A172 (cell line): ENCODE results near the gene ST3GAL3. TPM values are rescaled to one million over a fixed set of nuclear protein-coding genes. Genes with fewer than 3 reads are reported as not detected.

Source experiments
- DNase-seq: peaks from one replicate; pipeline ENCODE4 v3.0.0-alpha.2; 2015; ENCODE audit warnings: low spot score
- total RNA-seq: library from RNA; depleted of rRNA; stranded (reverse); fragments of >200 nt; shearing (Covaris generic); gene quantifications from 2 replicates; pipeline ENCODE4 v1.2.3, GENCODE V29; 2014

ST3GAL3 gene
- total RNA-seq, 1 experiment from 2014 or later: 7.4 TPM

DNA sequence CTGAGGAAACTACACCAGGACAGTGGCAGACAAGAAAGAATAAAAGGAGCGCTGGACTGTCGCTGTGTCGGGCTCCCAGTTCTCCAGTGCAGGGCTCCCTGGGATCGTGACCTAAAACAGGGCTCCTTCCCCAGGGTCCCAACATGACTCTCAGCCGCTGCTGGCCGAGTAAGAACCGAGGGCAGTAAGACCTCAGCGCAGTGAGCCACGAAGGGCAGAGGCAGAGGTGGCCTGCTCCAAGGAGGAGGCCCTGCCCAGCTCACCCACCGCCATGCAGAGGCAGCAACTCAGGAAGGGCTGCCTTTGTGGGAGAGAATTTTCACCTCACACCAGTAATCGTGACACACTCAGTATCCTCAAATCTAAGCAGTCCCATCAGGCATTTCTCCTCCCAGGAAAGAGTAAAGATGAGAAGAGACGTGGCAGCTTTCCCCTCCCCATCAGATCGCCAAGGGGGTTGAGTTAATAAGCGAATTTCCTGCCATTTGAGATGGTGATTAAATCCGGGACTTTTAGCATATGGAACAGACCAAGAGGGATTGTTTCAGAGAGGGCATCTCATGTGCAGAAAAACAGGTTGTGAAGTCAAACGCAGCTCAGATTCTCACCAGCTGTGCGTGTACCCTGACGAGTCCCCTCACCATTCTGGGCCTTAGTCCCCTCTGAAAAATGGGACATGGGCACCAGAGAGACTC lies 206.5 kb downstream of the ST3GAL3 start:
- DNase-seq: no peak

DNA sequence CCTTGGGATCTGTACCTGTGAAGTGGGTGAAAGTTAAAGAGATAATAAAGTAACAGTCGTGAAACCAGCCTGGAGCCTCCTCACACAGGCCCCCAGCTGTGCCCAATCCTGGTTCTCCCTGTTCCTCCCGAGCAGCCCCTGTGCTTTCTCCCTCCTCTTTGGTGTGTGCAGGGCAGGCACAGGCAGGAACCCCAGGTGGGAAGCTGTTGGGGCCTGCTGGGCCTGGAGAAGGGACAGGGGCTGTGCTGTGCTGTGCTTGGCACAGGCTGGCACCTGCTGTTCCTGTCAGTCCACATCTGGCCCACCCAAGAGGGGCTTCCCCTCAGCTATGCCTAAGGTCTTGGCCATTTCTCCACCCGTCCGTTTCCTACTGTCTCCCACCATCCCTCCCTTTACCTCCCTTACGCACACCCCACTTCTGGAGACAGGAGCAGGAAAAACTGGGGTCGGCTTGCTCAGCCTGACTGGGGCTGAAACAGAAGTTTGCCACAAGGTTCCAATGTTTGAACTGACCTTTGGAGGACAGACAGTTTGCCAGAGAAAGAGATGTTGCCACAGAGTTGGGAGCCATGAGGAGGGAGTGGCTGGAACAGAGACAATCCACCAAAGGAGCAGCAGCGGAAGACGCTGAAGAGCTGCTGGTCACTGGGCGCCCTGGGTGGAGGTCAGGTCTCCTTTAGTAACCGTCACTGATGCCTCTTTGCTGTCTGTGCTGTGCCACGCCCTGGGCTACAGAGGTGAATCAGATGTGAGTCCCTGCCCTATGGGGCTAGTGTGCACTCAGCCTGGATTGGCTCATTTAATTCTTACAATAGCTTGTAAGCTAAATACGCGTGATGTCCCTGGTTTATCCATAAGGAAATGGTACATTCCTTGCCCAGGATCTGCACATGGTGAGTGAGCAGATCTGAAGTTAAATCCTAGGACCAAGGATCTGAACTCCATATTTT lies 207.5 kb downstream of the ST3GAL3 start:
- no peak for DNase-seq

DNA sequence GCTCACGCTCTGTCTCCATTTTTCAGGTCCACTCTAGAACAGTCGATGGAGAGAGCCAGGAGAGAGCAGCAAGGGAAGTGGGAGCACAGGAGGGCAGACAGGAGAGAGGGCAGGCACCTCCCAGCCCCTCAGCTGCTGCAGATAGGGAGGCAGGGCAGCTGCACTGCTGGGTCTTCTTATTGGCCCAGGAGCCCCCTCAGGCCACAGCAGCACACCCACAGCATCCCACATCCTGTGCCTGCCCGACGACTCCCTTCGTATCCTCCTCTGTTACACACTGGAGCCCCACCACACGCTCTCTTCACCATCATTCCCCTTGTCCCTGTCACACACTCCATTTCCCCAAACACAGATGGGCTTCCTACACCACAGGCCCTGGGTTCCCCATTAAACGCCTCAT lies 212.6 kb downstream of the ST3GAL3 start:
- no peak for DNase-seq

DNA sequence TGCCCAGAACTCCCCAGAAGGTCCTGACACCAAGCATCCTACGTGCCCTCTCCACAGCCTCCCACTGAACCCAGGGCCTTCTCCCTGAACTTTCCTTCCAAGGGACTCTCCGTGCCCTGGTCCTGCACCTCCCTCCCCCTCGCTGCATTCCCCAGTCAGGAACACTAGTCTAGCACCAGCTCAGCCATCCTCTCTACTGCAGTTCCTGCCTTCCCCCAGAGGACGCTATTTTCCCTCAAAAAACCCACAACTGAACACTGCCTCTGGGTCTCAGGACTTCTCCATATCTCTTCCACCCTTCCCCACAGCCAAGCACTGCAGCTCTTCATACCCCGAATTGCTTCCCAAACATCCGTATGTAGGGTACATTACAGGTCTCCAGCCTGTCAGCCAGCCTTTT lies 213.7 kb downstream of the ST3GAL3 start:
- no peak for DNase-seq

DNA sequence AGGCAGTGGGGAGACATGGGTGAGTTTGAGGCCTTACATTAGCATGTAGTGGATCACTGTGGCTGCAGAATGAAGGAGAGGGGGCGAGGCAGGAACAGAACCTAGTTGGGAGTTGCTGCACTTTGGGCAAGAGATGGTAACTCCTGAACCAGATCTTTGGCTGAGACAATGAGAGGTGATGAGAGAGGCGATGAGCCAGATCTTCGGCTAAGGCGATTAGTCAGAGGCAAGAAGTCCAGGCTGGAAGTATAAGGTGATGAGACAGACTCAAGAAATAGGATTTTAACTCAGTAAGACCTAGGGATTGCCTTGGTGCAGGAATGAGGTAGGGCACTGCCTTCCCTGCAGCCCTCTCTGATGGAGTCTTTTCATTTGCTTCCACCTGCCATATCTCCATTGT lies 217.2 kb downstream of the ST3GAL3 start:
- no peak for DNase-seq

DNA sequence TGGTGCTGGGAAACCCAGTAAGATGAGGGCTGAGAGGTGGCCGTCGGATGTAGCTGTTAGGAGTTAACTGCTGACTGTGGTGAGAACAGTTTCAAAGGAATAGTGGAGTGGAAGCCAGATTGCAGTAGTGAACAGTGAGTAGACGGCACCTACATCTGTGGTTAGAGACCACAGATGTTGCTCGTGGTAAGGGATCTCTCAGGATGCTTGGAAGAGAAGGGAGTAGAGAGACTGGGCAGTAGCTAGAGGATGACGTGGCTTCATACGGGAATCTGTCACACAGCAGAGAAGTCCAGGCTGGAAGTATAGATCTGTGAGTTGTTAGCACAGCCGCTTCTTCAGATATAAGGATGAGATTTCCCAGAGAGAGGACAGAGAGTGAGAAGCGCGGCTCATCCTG lies 218.5 kb downstream of the ST3GAL3 start:
- no peak for DNase-seq

DNA sequence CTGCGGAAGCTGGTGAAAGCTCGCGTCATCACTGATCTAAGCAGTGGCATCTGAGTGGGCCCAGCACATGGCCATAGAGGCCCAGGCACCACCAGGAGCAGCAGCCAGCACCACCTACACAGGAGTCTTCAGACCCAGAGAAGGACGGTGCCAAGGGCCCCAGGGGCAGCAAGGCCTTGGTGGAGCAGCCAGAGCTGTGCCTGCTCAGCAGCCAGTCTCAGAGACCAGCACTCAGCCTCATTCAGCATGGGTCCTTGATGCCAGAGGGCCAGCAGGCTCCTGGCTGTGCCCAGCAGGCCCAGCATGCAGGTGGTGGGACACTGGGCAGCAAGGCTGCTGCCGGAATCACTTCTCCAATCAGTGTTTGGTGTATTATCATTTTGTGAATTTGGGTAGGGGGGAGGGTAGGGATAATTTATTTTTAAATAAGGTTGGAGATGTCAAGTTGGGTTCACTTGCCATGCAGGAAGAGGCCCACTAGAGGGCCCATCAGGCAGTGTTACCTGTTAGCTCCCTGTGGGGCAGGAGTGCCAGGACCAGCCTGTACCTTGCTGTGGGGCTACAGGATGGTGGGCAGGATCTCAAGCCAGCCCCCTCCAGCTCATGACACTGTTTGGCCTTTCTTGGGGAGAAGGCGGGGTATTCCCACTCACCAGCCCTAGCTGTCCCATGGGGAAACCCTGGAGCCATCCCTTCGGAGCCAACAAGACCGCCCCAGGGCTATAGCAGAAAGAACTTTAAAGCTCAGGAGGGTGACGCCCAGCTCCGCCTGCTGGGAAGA lies 223.0 kb downstream of the ST3GAL3 start:
- no peak for DNase-seq

DNA sequence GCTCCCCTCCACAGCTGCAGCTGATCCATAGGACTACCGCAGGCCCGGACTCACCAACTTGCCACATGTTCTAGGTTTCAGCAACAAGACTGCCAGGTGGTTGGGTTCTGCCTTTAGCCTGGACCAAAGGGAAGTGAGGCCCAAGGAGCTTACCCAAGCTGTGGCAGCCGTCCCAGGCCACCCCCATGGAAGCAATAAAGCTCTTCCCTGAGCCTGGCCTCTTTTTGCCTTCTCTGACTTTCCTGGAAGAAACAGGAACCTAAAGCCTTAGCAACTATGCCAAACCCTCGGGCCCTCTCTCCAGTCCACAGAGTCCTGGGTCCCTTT lies 223.6 kb downstream of the ST3GAL3 start:
- no peak for DNase-seq

DNA sequence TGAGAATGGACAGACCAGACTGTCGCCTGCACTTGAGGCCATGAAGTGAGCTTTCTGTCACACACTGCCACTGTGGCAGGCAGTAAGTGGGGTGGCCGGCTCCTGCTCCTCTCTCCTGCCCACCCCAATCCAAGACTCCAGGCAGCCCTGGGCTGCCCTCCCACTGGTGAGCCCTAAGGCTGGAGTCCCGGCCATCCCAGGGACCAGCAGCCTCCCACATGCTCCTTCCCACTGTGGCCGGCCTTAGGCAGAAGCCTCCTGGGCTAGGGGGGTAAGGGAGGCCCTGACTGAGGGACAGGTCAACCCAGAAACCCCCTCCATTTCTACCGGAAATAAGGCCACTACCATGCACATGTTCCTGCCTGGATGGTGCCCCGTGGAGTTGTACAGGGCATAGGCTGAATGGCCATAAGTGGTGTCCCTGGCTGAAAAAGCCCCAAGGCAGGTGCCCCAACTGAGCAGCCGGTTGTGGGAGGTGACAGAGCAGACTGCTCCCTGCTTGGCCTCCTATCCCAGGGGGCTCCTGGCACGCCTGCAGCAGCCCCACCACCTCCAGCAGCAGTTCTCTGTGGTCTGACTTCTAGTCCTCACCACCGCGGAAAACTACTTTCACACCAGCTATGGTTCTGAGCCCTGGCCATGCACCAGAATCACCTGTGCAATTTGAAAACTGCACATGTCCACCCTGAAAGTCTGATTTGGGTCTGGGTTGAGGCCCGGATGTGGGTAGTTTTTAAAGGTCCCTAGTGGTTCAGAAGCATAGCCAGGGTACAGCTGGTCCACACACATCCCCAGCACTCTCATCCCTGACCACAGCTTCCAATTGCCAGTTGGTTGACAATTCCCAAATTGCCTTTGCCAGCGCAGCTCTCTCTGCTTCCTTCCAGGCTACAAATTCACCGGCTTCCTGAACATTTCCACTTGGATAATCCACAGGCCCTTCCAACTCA lies 224.7 kb downstream of the ST3GAL3 start:
- DNase-seq: no peak

DNA sequence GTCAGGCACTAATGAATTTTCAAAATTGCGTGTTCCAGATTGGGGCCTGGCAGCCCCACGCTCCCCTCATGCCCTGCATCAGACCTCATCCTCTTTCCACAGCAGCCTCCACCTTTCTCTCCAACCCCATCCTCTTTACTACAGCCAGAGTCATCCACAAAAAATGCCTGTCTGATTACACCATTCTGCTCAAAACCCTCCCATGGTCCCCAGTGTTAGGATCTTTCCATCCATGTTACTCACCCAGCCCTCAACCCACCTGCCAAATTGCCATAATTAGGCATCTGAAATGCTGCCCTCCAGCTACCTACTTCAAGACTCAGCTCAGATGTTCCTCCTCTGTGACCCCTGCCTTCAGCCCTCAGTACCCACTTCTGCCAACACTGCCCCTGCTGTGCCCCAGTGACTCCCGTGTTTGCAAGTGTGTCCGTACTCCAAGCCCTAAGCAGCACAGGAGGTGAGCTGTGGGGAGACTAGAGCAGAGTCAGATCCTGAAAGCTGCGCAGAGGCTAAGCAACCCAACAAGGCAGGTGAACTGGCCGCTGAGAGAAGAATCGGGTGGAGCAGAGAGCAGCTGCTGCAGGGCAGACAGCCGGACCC lies 225.6 kb downstream of the ST3GAL3 start:
- DNase-seq: peak; percentile 38

DNA sequence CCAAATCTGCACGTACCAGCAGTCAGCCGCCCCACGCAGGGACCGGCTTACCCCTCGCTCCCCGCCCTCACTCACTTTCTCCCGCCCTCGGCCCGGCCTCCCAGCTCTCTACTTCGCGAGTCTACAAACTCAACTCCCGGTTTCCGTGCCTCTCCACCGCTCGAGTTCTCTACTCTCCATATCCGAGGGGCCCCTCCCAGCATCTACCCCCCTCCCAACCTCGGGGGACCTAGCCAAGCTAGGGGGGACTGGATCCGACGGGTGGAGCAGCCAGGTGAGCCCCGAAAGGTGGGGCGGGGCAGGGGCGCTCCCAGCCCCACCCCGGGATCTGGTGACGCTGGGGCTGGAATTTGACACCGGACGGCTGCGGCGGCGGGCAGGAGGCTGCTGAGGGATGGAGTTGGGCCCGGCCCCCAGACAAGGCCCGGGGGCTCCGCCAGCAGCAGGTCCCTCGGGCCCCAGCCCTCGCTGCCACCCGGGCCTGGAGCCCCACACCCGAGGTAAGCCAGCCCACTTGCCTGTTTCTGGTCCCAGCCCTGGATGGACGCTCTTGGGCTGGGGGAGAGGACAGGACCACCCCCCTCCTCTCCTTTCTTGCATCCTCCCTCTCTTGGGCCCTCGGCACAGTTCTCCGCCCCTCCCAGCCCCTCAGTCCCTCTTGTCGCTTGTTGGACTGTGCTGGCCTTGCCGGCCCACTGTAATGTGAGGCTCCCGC lies 226.2 kb downstream of the ST3GAL3 start, which contains the start of gene ARTN:
Gene ARTN (plus strand): TSS at position 416 of the 715 bp plus-strand sequence. CDS start 1,856 bp downstream, outside the sequence.
- DNase-seq: no peak

DNA sequence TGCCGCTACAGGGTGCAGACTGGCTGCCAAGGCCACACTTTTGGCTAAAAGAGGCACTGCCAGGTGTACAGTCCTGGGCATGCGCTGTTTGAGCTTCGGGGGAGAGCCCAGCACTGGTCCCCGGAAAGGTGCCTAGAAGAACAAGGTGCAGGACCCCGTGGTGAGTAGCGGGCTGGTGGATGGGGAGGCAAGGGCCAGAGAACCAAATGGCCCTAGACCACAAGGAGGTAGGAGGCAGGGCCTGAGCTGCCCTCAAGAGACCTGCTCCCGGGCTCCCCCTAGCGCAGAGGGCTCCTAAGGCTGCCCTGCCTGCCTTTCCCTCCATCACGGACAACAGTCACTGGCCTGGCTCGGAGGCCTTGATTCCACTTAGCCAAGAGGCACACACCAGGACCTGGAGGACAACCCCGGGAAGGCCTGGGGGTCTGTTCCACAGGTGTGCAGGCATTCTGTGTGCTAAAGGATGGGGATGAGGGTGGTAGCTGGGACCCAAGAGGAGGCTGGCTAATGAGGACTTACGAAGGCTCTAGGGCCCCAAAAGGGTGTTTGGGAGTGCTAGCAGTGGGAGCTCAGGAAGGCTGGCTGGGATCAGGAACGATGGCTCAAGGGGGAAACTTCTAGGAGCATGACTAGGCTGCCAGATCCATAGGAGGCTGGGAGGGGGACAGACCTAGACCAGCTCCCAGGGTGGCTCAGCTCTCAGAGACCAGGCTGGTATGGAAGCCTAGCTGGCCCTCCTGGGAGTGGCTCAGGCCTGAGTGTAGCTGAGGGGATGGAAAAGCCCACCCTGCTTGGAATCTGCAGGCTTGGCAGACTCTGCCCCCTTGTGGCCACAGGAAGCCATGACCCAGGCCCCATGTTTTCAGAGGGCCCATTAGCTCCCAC lies 227.0 kb downstream of the ST3GAL3 start:
- DNase-seq: peak; percentile 44

DNA sequence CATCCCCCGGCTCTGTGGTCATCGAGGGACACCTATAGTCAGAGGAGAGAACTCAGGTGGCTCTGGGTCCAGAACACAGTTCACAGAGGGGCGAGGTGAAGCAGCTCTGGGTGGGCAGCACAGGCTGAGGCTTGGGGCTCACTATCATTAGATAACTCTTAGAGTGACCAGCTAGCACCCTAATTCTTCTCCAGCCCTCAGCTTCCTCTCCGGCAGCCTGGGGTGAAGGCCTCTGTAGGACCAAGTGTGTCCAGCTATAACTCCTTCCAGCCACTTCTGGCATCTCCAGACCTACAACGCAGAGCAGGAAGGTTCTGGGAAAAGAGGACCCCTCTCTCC lies 227.6 kb downstream of the ST3GAL3 start:
- no peak for DNase-seq

DNA sequence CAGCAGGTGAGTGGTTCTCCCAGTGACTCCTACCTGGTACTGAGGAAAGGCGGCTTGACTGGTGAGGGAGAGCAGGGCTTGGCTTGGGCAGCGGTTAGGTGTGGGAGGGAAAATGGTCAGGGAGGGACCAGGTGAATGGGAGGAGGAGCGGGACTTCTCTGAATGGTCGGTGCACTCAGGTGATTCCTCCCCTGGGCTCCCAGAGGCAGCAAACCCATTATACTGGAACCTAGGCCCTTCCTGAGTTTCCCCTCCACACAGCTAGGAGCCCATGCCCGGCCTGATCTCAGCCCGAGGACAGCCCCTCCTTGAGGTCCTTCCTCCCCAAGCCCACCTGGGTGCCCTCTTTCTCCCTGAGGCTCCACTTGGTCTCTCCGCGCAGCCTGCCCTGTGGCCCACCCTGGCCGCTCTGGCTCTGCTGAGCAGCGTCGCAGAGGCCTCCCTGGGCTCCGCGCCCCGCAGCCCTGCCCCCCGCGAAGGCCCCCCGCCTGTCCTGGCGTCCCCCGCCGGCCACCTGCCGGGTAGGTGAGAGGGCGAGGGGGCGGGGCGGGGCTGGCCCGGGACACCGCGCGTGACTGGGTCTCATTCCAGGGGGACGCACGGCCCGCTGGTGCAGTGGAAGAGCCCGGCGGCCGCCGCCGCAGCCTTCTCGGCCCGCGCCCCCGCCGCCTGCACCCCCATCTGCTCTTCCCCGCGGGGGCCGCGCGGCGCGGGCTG lies 228.5 kb downstream of the ST3GAL3 start:
- no peak for DNase-seq

DNA sequence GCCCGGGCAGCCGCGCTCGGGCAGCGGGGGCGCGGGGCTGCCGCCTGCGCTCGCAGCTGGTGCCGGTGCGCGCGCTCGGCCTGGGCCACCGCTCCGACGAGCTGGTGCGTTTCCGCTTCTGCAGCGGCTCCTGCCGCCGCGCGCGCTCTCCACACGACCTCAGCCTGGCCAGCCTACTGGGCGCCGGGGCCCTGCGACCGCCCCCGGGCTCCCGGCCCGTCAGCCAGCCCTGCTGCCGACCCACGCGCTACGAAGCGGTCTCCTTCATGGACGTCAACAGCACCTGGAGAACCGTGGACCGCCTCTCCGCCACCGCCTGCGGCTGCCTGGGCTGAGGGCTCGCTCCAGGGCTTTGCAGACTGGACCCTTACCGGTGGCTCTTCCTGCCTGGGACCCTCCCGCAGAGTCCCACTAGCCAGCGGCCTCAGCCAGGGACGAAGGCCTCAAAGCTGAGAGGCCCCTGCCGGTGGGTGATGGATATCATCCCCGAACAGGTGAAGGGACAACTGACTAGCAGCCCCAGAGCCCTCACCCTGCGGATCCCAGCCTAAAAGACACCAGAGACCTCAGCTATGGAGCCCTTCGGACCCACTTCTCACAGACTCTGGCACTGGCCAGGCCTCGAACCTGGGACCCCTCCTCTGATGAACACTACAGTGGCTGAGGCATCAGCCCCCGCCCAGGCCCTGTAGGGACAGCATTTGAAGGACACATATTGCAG lies 229.3 kb downstream of the ST3GAL3 start:
- no peak for DNase-seq

DNA sequence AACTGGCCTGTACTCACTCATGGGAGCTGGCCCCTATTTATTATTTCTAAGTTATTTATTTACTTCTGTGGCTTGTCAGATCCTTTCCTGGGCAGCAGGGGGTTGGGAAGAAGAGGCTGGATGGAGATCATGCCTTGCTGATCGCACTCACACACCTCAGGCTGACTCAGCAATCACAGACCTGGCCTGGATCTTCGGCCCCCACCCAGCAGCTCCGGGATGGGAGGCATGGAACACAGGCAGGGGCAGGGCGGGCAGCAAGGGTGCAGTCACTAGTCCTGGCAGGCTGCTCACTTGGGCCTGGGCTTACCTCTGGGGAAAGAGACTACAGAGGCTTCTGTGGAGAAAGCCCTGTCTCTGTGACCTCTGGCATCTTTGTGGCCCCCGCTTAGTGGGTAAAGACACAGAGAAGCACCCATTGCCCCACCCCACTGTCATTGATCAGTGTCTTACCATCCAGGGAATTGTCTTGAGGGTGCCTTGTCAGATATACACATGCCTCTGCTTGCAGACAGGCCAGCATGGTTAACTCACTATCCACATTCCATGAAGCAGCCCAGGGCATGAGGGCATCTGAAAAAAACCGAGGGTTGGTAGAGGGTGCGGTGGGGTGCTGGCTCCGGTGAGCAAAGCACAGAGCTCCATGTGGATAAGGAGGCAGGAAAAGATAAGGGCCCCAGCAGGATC lies 230.0 kb downstream of the ST3GAL3 start:
- no peak for DNase-seq

DNA sequence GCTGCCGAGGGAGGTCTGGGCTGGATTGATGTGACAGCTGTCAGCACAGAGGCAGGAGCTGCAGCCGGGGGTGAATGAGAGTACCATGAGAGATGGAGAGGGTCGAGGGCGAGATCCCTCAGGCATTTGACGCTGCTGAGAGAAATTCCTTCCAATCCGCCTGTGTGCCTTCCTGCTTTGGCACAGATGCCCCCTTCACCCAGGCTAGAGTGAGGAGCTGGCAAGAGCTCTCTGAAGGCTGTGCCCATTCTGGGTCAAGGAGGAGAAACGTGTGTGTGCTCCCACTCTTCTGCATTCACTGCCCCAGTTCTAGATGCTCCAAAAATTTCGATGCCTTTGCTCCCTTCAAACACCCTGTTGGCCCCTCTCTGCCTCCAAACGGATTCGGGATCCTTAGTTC lies 231.0 kb downstream of the ST3GAL3 start:
- no peak for DNase-seq
